ENCODE results near the gene TSPEAR.

- TF ChIP-seq CTCF (IDR thresholded peaks at IDR 0.05 in 8 of 11, conservative IDR thresholded peaks at IDR 0.05 in 3 of 11): no peak
- TF ChIP-seq POLR2A (IDR thresholded peaks at IDR 0.05): no peak
- no peak for TF ChIP-seq POLR2AphosphoS5 (IDR thresholded peaks at IDR 0.05)
These were observed 37.9 kb upstream of the TSPEAR start for GRCh38 chr21:44749116-44749758.

All from spleen (tissue), 7 donors.